ENCODE data around the gene TH.
A peak's percentile ranks its signal among the peaks of the same experiment; 100 is the strongest.

Gene TH

GRCh38 chr11:2159536-2160413 lies 11.8 kb downstream of the TH start:
- DNase-seq (ENCODE audit: low read depth in 2 of 2), result no peak

- DNase-seq (ENCODE audit: low read depth in 2 of 2), result no peak
Measured at GRCh38 chr11:2158966-2159365, 12.6 kb downstream of the TH start.

DNA sequence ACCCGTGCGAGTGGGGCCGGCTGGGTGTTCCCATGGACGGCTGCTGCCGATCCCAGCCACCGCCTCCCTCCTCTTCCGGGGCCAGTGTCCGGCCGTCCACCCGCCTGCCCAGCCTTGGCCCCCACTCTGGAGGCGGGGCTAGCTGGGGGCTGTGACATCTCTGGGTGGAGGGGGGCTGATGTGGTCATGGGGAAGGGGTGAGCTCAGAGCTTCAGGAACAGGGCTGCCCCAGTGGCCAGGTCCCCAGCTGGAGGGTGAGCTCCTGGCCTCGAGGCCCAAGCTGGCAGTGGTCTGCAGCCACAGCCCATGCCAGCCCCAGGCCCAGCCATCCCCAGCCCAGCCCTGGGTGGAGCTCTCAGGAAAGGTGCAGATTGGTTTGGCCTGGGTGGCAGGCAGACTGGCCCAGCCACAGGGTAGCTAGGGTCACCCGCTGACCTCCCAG lies 13.3 kb downstream of the TH start:
- no peak for DNase-seq (ENCODE audit: low read depth in 2 of 2)

- no peak for DNase-seq (ENCODE audit: low read depth in 2 of 2)
Measured at GRCh38 chr11:2157294-2158040, 14.1 kb downstream of the TH start.

DNA sequence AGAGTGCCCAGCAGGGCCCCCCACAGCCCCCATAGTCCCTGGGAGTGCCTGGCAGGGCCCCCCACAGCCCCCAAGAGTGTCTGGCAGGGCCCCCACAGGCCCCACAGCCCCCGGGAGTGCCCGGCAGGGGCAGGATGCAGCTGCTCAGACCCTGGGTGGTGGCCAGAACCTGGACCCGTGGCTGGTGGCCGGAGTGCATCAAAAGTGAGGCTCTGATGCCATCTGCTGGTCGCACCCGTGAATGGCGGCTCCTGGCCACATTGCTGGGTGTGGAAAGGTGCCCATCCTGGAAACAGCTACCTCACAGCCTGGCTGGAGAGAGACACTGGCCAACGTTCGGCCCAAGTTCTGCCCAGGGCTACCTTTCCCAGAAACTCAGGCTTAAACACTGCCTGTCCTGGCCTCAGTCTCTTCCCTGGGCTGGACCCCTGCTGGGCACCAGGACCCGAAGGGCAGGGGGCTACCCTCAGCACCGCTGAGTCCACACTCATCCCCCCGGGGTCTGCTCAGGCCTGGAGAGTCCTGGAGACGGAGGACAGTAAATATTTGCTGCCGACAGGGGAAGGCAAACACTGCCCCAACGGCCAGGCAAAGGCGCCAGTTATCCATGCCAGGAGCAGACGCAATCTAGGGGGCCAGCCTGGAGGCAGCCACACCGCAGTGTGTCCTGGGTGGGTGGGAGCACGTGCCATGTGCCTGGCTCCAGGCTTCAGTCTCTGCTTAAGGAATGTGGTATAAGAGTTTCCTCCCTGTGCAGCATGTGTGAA lies 15.0 kb downstream of the TH start:
- peak; percentile 45 to 58 for DNase-seq (ENCODE audit: low read depth in 2 of 2)

DNA sequence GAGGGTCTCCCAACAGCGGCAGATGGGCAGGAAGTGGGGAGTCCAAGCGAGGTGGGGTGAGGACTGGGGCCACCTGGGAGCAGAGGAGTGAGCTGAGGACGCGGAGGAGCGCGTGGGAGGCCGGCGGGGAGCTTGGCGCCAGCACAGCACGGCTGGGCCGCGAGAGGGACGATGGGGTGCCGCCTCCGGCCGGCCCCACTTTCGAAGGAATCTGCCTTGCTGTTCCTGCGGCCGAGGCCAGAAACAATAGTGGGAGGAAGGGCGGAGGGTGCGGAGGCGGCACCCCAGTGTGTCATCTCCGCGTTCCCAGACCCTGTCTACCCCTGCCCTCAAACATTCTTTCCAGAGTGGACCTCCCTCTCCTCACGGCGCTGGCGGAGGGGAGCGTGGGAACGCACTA lies 16.1 kb downstream of the TH start:
- no peak for DNase-seq (ENCODE audit: low read depth in 2 of 2)

DNA sequence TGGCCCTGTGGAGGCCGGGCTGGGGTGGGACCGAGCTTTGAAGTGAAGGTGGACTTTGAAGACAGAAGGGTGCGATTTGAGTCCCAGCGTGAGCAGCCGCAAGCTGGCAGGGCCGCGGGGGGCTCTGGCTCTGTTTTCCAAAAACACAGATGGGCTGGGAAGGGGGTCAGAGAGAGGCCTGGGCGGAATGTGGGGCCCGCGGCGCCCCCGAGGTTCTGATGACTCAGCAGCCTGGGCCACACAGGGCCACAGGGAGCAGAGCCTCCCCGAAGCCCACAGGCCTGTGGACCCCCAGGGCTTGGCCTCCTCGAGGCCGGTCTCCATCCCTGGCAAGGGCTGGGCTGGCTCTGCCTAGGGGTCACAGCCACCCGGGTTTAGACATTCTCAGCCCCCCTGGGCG lies 16.7 kb downstream of the TH start:
- no peak for DNase-seq (ENCODE audit: low read depth in 2 of 2)

GRCh38 chr11:2154195-2154585 lies 17.4 kb downstream of the TH start:
- DNase-seq (ENCODE audit: low read depth in 2 of 2), result no peak

- no peak for DNase-seq (ENCODE audit: low read depth in 2 of 2)
Measured at GRCh38 chr11:2153581-2154194, 17.9 kb downstream of the TH start.

DNA sequence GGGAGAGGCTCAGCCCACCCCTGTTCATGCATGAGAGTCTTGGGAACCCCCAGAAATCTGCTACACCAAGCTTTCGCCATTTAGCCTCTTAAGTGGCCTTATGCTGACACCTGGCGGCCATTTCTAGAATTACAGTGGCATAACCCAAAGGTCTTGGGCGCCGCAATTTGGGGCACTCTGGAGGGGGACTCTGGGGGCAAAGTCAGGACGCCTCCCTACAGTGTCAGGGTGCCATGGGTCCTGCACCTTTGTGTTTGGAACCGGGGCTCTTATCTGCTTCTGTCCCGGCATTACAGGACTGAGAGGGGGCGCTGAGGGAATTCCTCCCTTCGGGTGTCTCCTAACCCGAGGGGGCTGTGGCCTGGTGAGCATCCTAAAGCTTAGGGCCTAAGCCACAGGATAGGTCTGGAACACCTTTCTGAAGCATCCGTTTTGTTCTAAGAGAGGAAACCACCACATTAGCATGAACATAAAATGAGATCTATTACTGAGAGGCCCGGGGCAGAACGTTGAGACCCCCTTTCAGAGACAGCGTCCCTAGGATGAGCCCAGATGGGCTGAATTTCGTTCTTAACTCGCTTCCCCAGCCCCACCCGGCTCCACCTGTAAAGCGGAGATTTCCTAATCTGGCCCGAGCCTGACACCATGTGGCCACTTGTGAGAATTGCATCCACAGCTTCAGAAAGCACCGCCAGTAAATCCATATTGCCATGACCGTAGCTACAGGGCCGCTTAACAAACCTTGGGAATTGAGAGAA lies 19.9 kb downstream of the TH start:
- peak; percentile 70 to 73 for DNase-seq (ENCODE audit: low read depth in 2 of 2)

- DNase-seq (ENCODE audit: low read depth in 2 of 2), result no peak
Measured at GRCh38 chr11:2149864-2150847, 21.5 kb downstream of the TH start.

GRCh38 chr11:2149460-2149859 lies 22.2 kb downstream of the TH start:
- no peak for DNase-seq (ENCODE audit: low read depth in 2 of 2)

- DNase-seq (ENCODE audit: low read depth in 2 of 2), result no peak
Measured at GRCh38 chr11:2148595-2148994, 23.0 kb downstream of the TH start.

GRCh38 chr11:2147391-2147790 lies 24.2 kb downstream of the TH start:
- DNase-seq (ENCODE audit: low read depth in 2 of 2), result no peak

DNA sequence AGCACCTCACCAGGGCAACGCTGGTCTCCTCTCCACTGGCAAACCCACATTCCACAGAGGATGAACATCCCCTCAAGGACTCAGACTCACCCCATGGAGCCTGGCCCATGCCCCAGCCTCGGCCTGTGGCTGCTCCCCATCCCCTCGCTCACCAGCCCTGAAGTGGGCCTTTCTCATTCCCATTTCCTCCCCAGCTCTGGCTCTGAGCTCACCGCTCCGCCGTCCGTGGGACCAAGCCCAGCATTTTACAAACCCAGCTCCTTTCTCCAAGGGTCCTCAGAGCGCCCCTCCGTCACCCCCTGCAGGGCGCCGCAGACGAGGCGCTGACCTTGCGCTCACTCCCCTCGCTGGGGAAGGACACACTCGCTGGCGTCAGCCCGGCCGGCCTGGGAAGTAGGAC lies 25.6 kb downstream of the TH start:
- DNase-seq (ENCODE audit: low read depth in 2 of 2), result no peak

DNA sequence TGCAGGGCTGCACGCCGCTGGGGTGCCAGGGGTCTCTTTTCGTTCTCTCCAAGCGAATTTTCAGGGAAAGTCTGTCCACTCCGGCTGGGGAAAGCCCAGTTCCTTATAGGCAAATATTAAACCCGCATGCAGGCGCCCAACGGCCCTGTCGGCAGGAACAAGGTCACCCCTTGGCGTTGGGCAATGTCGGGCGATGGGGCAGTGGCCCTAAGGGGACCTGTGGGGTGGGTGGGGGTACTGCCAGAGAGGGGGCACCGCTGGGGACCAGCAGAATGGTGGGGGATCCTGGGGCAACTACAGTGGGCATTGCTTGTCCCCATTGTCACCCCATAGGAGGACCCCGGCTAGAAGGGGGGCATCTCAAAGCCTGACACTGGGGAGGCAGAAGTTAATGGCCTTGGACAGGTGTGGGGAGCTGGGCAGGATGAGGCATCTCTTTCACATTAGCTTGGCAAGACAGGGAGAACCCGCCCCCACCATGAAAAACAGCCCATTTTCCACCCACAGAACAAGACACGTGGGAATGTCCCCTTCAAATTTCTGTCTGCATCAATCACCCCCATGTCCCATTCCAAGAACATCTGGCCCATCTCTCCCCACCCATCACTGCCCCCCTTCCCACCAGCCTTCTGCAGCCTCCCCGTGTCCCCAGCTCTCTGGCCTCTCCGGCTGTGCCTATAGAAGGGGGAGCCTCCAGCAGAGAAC lies 26.9 kb downstream of the TH start:
- DNase-seq (ENCODE audit: low read depth in 2 of 2), result no peak

DNA sequence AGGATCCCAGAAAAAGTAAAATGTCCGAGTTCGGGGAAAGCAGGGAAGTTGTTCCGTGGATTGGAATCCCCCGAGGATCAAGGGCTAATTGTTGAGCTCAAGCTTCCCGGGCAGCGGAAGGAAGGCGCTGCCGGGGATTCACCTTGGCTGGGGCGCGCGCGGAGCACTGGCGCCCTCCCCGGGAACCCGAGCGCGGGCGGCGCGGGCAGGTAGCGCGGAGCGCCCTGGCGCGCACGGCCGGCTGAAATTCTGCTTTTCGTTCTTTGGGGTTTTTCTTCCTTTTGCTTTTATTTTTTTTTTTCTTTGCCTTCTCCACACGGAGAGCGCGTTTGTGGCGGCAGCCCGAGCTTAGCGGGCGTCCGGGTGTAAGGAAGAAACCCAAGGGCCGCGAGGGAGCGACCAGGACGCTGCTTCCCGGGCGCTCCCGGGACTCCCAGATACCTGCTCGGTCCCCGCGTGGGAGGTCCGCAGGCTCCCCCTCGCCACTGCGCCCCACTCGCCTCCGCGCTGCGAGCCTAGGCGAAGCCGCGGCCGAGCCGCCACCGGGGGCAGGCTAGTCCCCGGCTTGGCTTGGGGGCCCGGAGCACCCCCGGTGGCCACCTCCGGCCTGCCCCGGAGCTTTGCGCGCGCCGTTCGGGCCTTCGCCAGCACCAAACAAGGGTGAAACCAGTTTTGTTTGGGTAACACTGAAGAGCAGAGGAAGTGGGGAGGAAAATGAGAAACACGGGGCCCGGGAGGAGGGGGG lies 27.6 kb downstream of the TH start:
- no peak for DNase-seq (ENCODE audit: low read depth in 2 of 2)

DNA sequence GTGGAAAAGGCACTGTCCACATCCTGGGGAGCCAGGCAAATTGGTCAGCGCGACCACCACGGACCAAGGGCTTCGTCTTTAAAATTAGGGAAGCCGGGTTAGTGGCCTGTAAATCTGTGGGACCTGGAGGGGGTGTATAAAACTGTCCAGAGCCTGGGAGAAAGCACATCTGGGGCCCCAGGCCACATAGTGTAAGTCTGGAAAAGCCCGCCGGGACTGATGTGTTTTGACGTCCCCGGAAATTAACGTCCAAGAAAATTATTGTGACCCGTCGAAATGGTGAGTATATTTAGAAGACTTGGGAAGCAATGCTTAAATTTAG lies 28.2 kb downstream of the TH start:
- no peak for DNase-seq (ENCODE audit: low read depth in 2 of 2)

DNA sequence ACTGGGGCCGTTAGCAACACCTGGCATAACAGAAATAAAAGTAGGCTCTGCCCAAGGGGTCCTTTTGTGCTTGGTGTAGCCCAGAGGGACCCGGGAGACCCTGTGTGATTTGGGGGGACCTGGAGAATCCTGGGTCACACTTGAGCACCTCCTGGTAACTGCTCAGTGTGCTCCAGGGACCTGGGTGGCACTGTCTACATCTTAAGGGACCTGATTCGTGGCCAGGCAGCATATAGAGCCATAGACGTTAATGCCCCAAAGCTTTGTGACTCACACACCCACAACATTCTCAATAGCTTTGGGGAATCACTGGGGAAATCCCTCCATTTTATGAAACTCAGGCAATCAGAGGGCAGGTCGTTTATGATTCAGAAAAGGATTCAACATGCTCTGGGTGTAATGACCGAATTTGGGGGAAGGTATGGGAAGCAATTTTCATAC lies 28.8 kb downstream of the TH start:
- peak in 1 of 2 donors; percentile 38 for DNase-seq (ENCODE audit: low read depth in 2 of 2)

All from stimulated activated CD4-positive, alpha-beta T cell treated with anti-CD3 and anti-CD28 coated beads, Interleukin-4, amount 100 ng/mL, for 48 hours (primary cell).